HL-60 (cell line): ENCODE results near the gene PTPRG.

Source experiments
- CTCF ChIP-seq: IDR thresholded peaks from one replicate; pipeline ENCODE4 v1.5.1; 2011; ENCODE audit warnings: low read length, control low read depth, inconsistent platforms; ENCODE audit not compliant: insufficient read depth
- GABPA ChIP-seq: IDR thresholded peaks from 2 replicates; pipeline ENCODE4 v1.6.1; 2012; ENCODE audit warnings: low read depth
- POLR2AphosphoS5 ChIP-seq: IDR thresholded peaks from 2 replicates; pipeline ENCODE4 v1.6.1; 2012; ENCODE audit warnings: low read depth
- REST ChIP-seq: IDR thresholded peaks from 2 replicates; pipeline ENCODE4 v1.6.1; 2012; ENCODE audit warnings: low read depth; ENCODE audit not compliant: insufficient replicate concordance
- SPI1 ChIP-seq: IDR thresholded peaks from 2 replicates; pipeline ENCODE4 v1.6.1; 2012; ENCODE audit warnings: low read depth, mild to moderate bottlenecking, borderline replicate concordance

GRCh38 chr3:62241279-62241678 lies 679.9 kb downstream of the PTPRG start:
- no peak for TF ChIP-seq CTCF
- TF ChIP-seq POLR2AphosphoS5, result no peak
- no peak for TF ChIP-seq GABPA
- TF ChIP-seq REST, result no peak
- no peak for TF ChIP-seq SPI1
